Upper lobe of left lung (tissue), 4 donors: Measurements from ENCODE around the gene INPP5E.

Source experiments
- POLR2A ChIP-seq, 4 donors: fragments of 450-650 bp; IDR thresholded peaks; one replicate each; pipeline ENCODE4 v1.5.1; 2016 to 2017; ENCODE audit warnings: antibody characterized with exemption in 4 of 4, mild to moderate bottlenecking in 2 of 4
- POLR2AphosphoS5 ChIP-seq, 2 donors: sonication (generic); formaldehyde crosslinking; IDR thresholded peaks; one replicate each; pipeline ENCODE4 v1.5.1; 2017; ENCODE audit warnings: antibody characterized with exemption in 2 of 2
- TF ChIP-seq, protein P1 (sequence below), 6 experiments: fragments of 450-650 bp in 4 of 6; fragments of 200-600 bp in 2 of 6; sonication (generic) in 2 of 6; IDR thresholded peaks; one replicate each; pipeline ENCODE4 v1.5.1; 2016 to 2019; ENCODE audit warnings: antibody characterized with exemption in 6 of 6

DNA sequence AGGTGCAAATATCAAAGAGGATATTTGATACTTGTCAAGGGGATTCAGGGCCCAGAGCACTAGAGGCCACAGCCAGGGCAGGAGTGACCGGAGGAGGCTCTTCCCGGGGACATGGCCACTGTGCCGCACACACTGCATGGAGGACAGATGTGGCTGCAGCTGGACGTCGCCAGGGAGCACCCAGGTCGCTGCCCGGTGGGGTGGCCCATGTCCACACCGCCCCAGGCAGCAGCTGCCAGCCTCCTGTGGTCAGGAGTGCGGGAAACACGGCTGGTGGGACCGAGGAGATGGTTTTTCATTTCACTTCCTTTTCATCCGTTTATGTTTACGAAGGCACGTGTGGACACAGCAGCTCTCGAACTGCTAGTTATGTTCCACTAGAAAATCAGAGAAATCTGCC lies 28.1 kb upstream of the INPP5E start:
- TF ChIP-seq, protein P1, sequence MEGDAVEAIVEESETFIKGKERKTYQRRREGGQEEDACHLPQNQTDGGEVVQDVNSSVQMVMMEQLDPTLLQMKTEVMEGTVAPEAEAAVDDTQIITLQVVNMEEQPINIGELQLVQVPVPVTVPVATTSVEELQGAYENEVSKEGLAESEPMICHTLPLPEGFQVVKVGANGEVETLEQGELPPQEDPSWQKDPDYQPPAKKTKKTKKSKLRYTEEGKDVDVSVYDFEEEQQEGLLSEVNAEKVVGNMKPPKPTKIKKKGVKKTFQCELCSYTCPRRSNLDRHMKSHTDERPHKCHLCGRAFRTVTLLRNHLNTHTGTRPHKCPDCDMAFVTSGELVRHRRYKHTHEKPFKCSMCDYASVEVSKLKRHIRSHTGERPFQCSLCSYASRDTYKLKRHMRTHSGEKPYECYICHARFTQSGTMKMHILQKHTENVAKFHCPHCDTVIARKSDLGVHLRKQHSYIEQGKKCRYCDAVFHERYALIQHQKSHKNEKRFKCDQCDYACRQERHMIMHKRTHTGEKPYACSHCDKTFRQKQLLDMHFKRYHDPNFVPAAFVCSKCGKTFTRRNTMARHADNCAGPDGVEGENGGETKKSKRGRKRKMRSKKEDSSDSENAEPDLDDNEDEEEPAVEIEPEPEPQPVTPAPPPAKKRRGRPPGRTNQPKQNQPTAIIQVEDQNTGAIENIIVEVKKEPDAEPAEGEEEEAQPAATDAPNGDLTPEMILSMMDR (IDR thresholded peaks at IDR 0.05) = no peak
- no peak for TF ChIP-seq POLR2A (IDR thresholded peaks at IDR 0.05)
- TF ChIP-seq POLR2AphosphoS5 (IDR thresholded peaks at IDR 0.05) = no peak
